ENCODE results near the gene OR13C2.
"Not testable (repeated sequence)": the region's sequence is repeated elsewhere in the genome, so short reads cannot be mapped to it uniquely, and the experiment has no call there.

GRCh38 chr9:104625964-104626363 lies 20.5 kb upstream of the OR13C2 start:
- TF ChIP-seq CTCF (conservative IDR thresholded peaks at IDR 0.05; ENCODE audit: low read depth, low read length); EZH2 (IDR thresholded peaks at IDR 0.05; ENCODE audit: borderline replicate concordance, low read depth, low read length, poor library complexity, severe bottlenecking): not testable (repeated sequence)

All from A673 (cell line).